ENCODE results near the gene STK17B.

Gene STK17B

GRCh38 chr2:196155575-196155974, 15.8 kb downstream of the STK17B start:
- Histone ChIP-seq H3K4me1 (ENCODE audit: insufficient read depth, low read length) (peaks cover 10% of the 10 kb centered on the region), H3K36me3 (ENCODE audit: insufficient read depth, low read length) (peaks cover 35% of the 10 kb centered on the region), H3K9me3 (ENCODE audit: insufficient read depth, low read depth, low read length) (no peaks in the 10 kb centered on the region; the same call in 1 of the 2 replicates), H3K27ac (ENCODE audit: low read depth, low read length) (no peak overlapping the region), H3K9ac (ENCODE audit: low read depth, low read length) (no peak overlapping the region), H3K27me3 (ENCODE audit: insufficient read depth, low read length) (no peaks in the 10 kb centered on the region), H3K4me3 (ENCODE audit: low read length) (no peak overlapping the region)
- 41% methylated on average over 2 of the region's 2 CpGs for WGBS

GRCh38 chr2:196153480-196153879, 17.9 kb downstream of the STK17B start:
- H3K9ac ChIP-seq (ENCODE audit: low read depth, low read length) = no peak overlapping the region
- H3K4me3 ChIP-seq (ENCODE audit: low read length) = no peak overlapping the region
- H3K4me1 ChIP-seq (ENCODE audit: insufficient read depth, low read length) = no peaks in the 10 kb centered on the region
- no peak overlapping the region for H3K27ac ChIP-seq (ENCODE audit: low read depth, low read length)
- WGBS = 100% methylated on average over 2 of the region's 2 CpGs
- no peaks in the 10 kb centered on the region for H3K9me3 ChIP-seq (ENCODE audit: insufficient read depth, low read depth, low read length)
- H3K27me3 ChIP-seq (ENCODE audit: insufficient read depth, low read length) = no peaks in the 10 kb centered on the region
- H3K36me3 ChIP-seq (ENCODE audit: insufficient read depth, low read length) = peaks cover 29% of the 10 kb centered on the region

GRCh38 chr2:196149948-196150347, 21.4 kb downstream of the STK17B start:
- Histone ChIP-seq H3K9ac (ENCODE audit: low read depth, low read length) (no peak overlapping the region), H3K27ac (ENCODE audit: low read depth, low read length) (no peak overlapping the region), H3K4me3 (ENCODE audit: low read length) (no peak overlapping the region), H3K36me3 (ENCODE audit: insufficient read depth, low read length) (peaks cover 37% of the 10 kb centered on the region), H3K27me3 (ENCODE audit: insufficient read depth, low read length) (no peaks in the 10 kb centered on the region), H3K9me3 (ENCODE audit: insufficient read depth, low read depth, low read length) (no peaks in the 10 kb centered on the region), H3K4me1 (ENCODE audit: insufficient read depth, low read length) (no peaks in the 10 kb centered on the region)
- WGBS = 91% methylated on average over 3 of the region's 3 CpGs

- peaks cover 30% of the 10 kb centered on the region for H3K36me3 ChIP-seq (ENCODE audit: insufficient read depth, low read length)
These were observed 22.6 kb downstream of the STK17B start for GRCh38 chr2:196148736-196149135.

GRCh38 chr2:196145256-196145655, 26.1 kb downstream of the STK17B start:
- no peak overlapping the region for H3K9ac ChIP-seq (ENCODE audit: low read depth, low read length)
- H3K27ac ChIP-seq (ENCODE audit: low read depth, low read length) = no peak overlapping the region
- 95% methylated on average over 2 of the region's 2 CpGs for WGBS
- no peak overlapping the region for H3K4me3 ChIP-seq (ENCODE audit: low read length)
- H3K27me3 ChIP-seq (ENCODE audit: insufficient read depth, low read length) = no peaks in the 10 kb centered on the region
- H3K9me3 ChIP-seq (ENCODE audit: insufficient read depth, low read depth, low read length) = no peaks in the 10 kb centered on the region
- H3K36me3 ChIP-seq (ENCODE audit: insufficient read depth, low read length) = peaks cover 38% of the 10 kb centered on the region
- no peaks in the 10 kb centered on the region for H3K4me1 ChIP-seq (ENCODE audit: insufficient read depth, low read length)

More at GRCh38 chr2:196148736-196149135, 22.6 kb downstream of the STK17B start:
- no peaks in the 10 kb centered on the region for H3K27me3 ChIP-seq (ENCODE audit: insufficient read depth, low read length)
- no peak overlapping the region for H3K9ac ChIP-seq (ENCODE audit: low read depth, low read length)
- no peak overlapping the region for H3K4me3 ChIP-seq (ENCODE audit: low read length)
- H3K4me1 ChIP-seq (ENCODE audit: insufficient read depth, low read length) = no peaks in the 10 kb centered on the region
- no peaks in the 10 kb centered on the region for H3K9me3 ChIP-seq (ENCODE audit: insufficient read depth, low read depth, low read length)
- 100% methylated on average over 1 of the region's 2 CpGs for WGBS
- H3K27ac ChIP-seq (ENCODE audit: low read depth, low read length) = no peak overlapping the region

GRCh38 chr2:196144513-196145126, 26.8 kb downstream of the STK17B start:
- peaks cover 44% of the 10 kb centered on the region for H3K36me3 ChIP-seq (ENCODE audit: insufficient read depth, low read length)
- H3K4me1 ChIP-seq (ENCODE audit: insufficient read depth, low read length) = no peaks in the 10 kb centered on the region
- no peaks in the 10 kb centered on the region for H3K9me3 ChIP-seq (ENCODE audit: insufficient read depth, low read depth, low read length)
- H3K27me3 ChIP-seq (ENCODE audit: insufficient read depth, low read length) = no peaks in the 10 kb centered on the region
- H3K9ac ChIP-seq (ENCODE audit: low read depth, low read length) = no peak overlapping the region
- H3K27ac ChIP-seq (ENCODE audit: low read depth, low read length) = no peak overlapping the region
- no peak overlapping the region for H3K4me3 ChIP-seq (ENCODE audit: low read length)
- 93% methylated on average over 5 of the region's 5 CpGs for WGBS

GRCh38 chr2:196143730-196144131, 27.6 kb downstream of the STK17B start:
- Histone ChIP-seq H3K9me3 (ENCODE audit: insufficient read depth, low read depth, low read length) (no peaks in the 10 kb centered on the region), H3K9ac (ENCODE audit: low read depth, low read length) (no peak overlapping the region), H3K36me3 (ENCODE audit: insufficient read depth, low read length) (peaks cover 51% of the 10 kb centered on the region), H3K4me1 (ENCODE audit: insufficient read depth, low read length) (no peaks in the 10 kb centered on the region), H3K27ac (ENCODE audit: low read depth, low read length) (no peak overlapping the region), H3K27me3 (ENCODE audit: insufficient read depth, low read length) (no peaks in the 10 kb centered on the region), H3K4me3 (ENCODE audit: low read length) (no peak overlapping the region)
- 84% methylated on average over 3 of the region's 4 CpGs for WGBS

GRCh38 chr2:196142825-196143224, 28.6 kb downstream of the STK17B start:
- no peaks in the 10 kb centered on the region for H3K9me3 ChIP-seq (ENCODE audit: insufficient read depth, low read depth, low read length)
- H3K4me3 ChIP-seq (ENCODE audit: low read length) = no peak overlapping the region
- no peaks in the 10 kb centered on the region for H3K27me3 ChIP-seq (ENCODE audit: insufficient read depth, low read length)
- H3K27ac ChIP-seq (ENCODE audit: low read depth, low read length) = no peak overlapping the region
- no peak overlapping the region for H3K9ac ChIP-seq (ENCODE audit: low read depth, low read length)
- WGBS = 100% methylated on average over 1 of the region's 1 CpG
- H3K36me3 ChIP-seq (ENCODE audit: insufficient read depth, low read length) = peaks cover 55% of the 10 kb centered on the region
- no peaks in the 10 kb centered on the region for H3K4me1 ChIP-seq (ENCODE audit: insufficient read depth, low read length)

- Histone ChIP-seq H3K27ac (ENCODE audit: low read depth, low read length) (no peak overlapping the region), H3K36me3 (ENCODE audit: insufficient read depth, low read length) (peaks cover 62% of the 10 kb centered on the region), H3K27me3 (ENCODE audit: insufficient read depth, low read length) (no peaks in the 10 kb centered on the region), H3K9ac (ENCODE audit: low read depth, low read length) (no peak overlapping the region), H3K4me3 (ENCODE audit: low read length) (no peak overlapping the region), H3K9me3 (ENCODE audit: insufficient read depth, low read depth, low read length) (no peaks in the 10 kb centered on the region), H3K4me1 (ENCODE audit: insufficient read depth, low read length) (peaks cover 15% of the 10 kb centered on the region)
These were observed 31.2 kb downstream of the STK17B start for GRCh38 chr2:196140213-196140612.

- Histone ChIP-seq H3K27ac (ENCODE audit: low read depth, low read length) (no peak overlapping the region), H3K27me3 (ENCODE audit: insufficient read depth, low read length) (no peaks in the 10 kb centered on the region), H3K36me3 (ENCODE audit: insufficient read depth, low read length) (peaks cover 61% of the 10 kb centered on the region), H3K9me3 (ENCODE audit: insufficient read depth, low read depth, low read length) (peaks cover 18% of the 10 kb centered on the region), H3K4me1 (ENCODE audit: insufficient read depth, low read length) (peaks cover 15% of the 10 kb centered on the region), H3K9ac (ENCODE audit: low read depth, low read length) (no peak overlapping the region), H3K4me3 (ENCODE audit: low read length) (no peak overlapping the region)
- 89% methylated on average over 2 of the region's 2 CpGs for WGBS
These were observed 34.1 kb downstream of the STK17B start for GRCh38 chr2:196137271-196137670.

GRCh38 chr2:196136151-196136550, 35.2 kb downstream of the STK17B start:
- Histone ChIP-seq H3K36me3 (ENCODE audit: insufficient read depth, low read length) (peaks cover 56% of the 10 kb centered on the region), H3K27me3 (ENCODE audit: insufficient read depth, low read length) (no peaks in the 10 kb centered on the region), H3K4me3 (ENCODE audit: low read length) (no peak overlapping the region), H3K27ac (ENCODE audit: low read depth, low read length) (no peak overlapping the region), H3K4me1 (ENCODE audit: insufficient read depth, low read length) (peaks cover 15% of the 10 kb centered on the region), H3K9ac (ENCODE audit: low read depth, low read length) (no peak overlapping the region), H3K9me3 (ENCODE audit: insufficient read depth, low read depth, low read length) (peaks cover 29% of the 10 kb centered on the region)
- WGBS = 90% methylated on average over 7 of the region's 7 CpGs

All from HUES64 (cell line).